ENCODE results near the gene CYS1. TPM values are rescaled to one million over a fixed set of nuclear protein-coding genes. Genes with fewer than 3 reads are reported as not detected.

The CYS1 gene
- total and polyA plus RNA-seq, 2 of the 8 experiments (the other 6 are each of a cell fraction or from before 2014, with no cell fraction given) = 0.09 to 0.13 TPM

DNA sequence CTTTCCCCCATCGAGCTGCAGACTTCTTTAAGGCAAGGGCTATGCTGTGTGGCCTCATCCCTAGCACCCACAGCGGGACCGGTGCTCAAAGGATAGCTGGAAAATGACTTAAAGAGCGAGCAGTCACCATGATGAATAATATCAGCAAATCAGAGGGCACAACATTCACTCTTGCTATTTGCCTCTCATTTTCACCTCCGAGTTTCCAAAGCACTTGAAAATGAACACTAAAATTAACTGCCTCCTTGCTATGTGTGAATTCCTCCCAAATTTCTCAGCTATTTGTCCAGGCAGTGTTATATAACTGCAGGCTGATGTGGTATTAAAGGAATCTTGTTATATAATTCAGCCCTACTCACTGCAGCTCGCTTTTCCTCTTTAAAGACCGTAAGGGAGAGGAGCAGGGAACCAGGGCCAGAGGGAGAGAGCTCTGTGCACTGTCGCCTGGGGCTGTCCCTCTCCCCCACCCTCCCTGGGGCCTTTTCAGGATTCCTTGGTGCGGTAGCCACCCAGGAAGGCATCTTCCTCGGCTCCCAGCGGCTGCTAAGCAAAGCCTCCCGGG is 1.4 kb downstream of the CYS1 start (continued):
- no peak for TF ChIP-seq NRF1 (IDR thresholded peaks at IDR 0.05; ENCODE audit: low read depth, low read length)

Measured in H1 (cell line).